HPDE6-E6E7 (cell line): ENCODE results near the gene GUCA2B.

Experiments used
- DNase-seq: peaks from one replicate; pipeline ENCODE4 v3.0.0; 2011; ENCODE audit warnings: missing footprints; ENCODE audit errors: extremely low spot score

The GUCA2B gene

GRCh38 chr1:42165511-42166210 is 12.5 kb downstream of the GUCA2B start:
- DNase-seq = peak; percentile 90

- no peak for DNase-seq
Measured at GRCh38 chr1:42167611-42168390, 14.6 kb downstream of the GUCA2B start.

GRCh38 chr1:42168391-42168670 is 15.1 kb downstream of the GUCA2B start:
- no peak for DNase-seq

- DNase-seq = no peak
Measured at GRCh38 chr1:42168763-42169162, 15.6 kb downstream of the GUCA2B start.

- no peak for DNase-seq
Measured at GRCh38 chr1:42170779-42171621, 17.8 kb downstream of the GUCA2B start.

- no peak for DNase-seq
Measured at GRCh38 chr1:42171679-42172266, 18.6 kb downstream of the GUCA2B start.

- DNase-seq = no peak
Measured at GRCh38 chr1:42172381-42173133, 19.3 kb downstream of the GUCA2B start.

- DNase-seq = no peak
Measured at GRCh38 chr1:42173155-42173933, 20.1 kb downstream of the GUCA2B start.

GRCh38 chr1:42173961-42174735 is 20.9 kb downstream of the GUCA2B start:
- DNase-seq = peak; percentile 75

- DNase-seq = no peak
Measured at GRCh38 chr1:42175314-42176054, 22.3 kb downstream of the GUCA2B start.

GRCh38 chr1:42176902-42177519 is 23.8 kb downstream of the GUCA2B start:
- DNase-seq = no peak

- no peak for DNase-seq
Measured at GRCh38 chr1:42177541-42177981, 24.4 kb downstream of the GUCA2B start.

GRCh38 chr1:42178249-42178648 is 25.0 kb downstream of the GUCA2B start:
- no peak for DNase-seq

- DNase-seq = no peak
Measured at GRCh38 chr1:42179275-42179674, 26.1 kb downstream of the GUCA2B start.

- DNase-seq = no peak
Measured at GRCh38 chr1:42179900-42180329, 26.7 kb downstream of the GUCA2B start.

GRCh38 chr1:42181687-42182086 is 28.5 kb downstream of the GUCA2B start:
- no peak for DNase-seq

GRCh38 chr1:42183210-42183956 is 30.2 kb downstream of the GUCA2B start:
- DNase-seq = no peak

GRCh38 chr1:42183957-42184268 is 30.7 kb downstream of the GUCA2B start:
- DNase-seq = no peak
